Right atrium auricular region (tissue), 2 donors: ENCODE results near the gene LYPD5. TPM values are rescaled to one million over a fixed set of nuclear protein-coding genes. Genes with fewer than 3 reads are reported as not detected.
"Not testable (repeated sequence)": the region's sequence is repeated elsewhere in the genome, so short reads cannot be mapped to it uniquely, and the experiment has no call there.

Experiments used
- DNase-seq: peaks from one replicate; pipeline ENCODE4 v3.0.0-alpha.2; 2019; ENCODE audit warnings: low spot score
- H3K27ac ChIP-seq, 2 donors: fragments of 200-600 bp; sonication (generic); 1 replicate in 1 of 2; 2 replicates in 1 of 2; pipeline ENCODE4 v1.5.1; 2016 to 2019
- H3K27me3 ChIP-seq, 2 donors: fragments of 200-600 bp; sonication (generic); one replicate each; pipeline versions ENCODE4 v1.5.1 to v1.6.0; 2017 to 2019
- H3K36me3 ChIP-seq: fragments of 200-600 bp; sonication (generic); one replicate; pipeline ENCODE4 v1.5.1; 2016
- H3K4me1 ChIP-seq, 2 donors: fragments of 200-600 bp; sonication (generic); one replicate each; pipeline versions ENCODE4 v1.5.1 to v1.6.0; 2017 to 2019
- H3K4me3 ChIP-seq, 2 donors: fragments of 200-600 bp; sonication (generic); 1 replicate in 1 of 2; 2 replicates in 1 of 2; pipeline ENCODE4 v1.5.1; 2017 to 2019; ENCODE audit warnings: mild to moderate bottlenecking in 1 of 2, moderate library complexity in 1 of 2
- H3K9me3 ChIP-seq, 2 donors: fragments of 200-600 bp; sonication (generic); one replicate each; pipeline ENCODE4 v1.5.1; 2019
- total RNA-seq, 2 donors: library from RNA; depleted of rRNA; stranded (reverse); fragments of >200 nt; gene quantifications; one replicate each; pipeline ENCODE4 v1.1.0, GENCODE V29; 2016
- TF ChIP-seq, protein P1 (sequence below), 2 donors: fragments of 200-600 bp; sonication (generic); IDR thresholded peaks; one replicate each; pipeline ENCODE4 v1.5.1; 2019; ENCODE audit warnings: antibody characterized with exemption in 2 of 2

LYPD5 gene
- total RNA-seq, 2 donors from 2014 or later = 0.63 to 3.9 TPM

DNA sequence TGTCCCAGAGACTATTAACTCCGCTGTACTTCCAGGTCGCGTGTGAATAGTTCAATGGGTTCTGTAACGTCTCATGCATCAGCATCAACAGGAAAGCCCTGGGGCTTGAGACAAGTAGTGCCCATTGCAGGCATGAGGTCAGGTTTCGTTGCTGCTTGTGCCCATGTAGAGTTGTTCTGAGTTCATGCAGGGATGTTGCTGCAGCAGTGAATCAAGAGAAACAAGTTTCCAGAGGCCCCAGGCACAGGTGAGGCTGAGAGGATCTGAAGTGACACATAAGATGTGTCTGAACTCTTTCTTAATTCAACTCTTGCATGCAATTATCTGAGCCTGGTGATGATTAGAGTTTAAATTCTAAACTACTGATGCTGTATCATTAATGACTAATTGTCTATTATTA lies 16.3 kb upstream of the LYPD5 start:
- Histone ChIP-seq H3K4me1 (peaks cover 0 to 7% of the 10 kb centered on the region in 2 donors), H3K27me3 (peaks cover 0 to 3% of the 10 kb centered on the region in 2 donors), H3K4me3 (no peak overlapping the region), H3K9me3 (no peaks in the 10 kb centered on the region), H3K27ac (no peak overlapping the region), H3K36me3 (no peaks in the 10 kb centered on the region)
- TF ChIP-seq, protein P1, sequence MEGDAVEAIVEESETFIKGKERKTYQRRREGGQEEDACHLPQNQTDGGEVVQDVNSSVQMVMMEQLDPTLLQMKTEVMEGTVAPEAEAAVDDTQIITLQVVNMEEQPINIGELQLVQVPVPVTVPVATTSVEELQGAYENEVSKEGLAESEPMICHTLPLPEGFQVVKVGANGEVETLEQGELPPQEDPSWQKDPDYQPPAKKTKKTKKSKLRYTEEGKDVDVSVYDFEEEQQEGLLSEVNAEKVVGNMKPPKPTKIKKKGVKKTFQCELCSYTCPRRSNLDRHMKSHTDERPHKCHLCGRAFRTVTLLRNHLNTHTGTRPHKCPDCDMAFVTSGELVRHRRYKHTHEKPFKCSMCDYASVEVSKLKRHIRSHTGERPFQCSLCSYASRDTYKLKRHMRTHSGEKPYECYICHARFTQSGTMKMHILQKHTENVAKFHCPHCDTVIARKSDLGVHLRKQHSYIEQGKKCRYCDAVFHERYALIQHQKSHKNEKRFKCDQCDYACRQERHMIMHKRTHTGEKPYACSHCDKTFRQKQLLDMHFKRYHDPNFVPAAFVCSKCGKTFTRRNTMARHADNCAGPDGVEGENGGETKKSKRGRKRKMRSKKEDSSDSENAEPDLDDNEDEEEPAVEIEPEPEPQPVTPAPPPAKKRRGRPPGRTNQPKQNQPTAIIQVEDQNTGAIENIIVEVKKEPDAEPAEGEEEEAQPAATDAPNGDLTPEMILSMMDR (IDR thresholded peaks at IDR 0.05) = no peak
- DNase-seq = no peak

DNA sequence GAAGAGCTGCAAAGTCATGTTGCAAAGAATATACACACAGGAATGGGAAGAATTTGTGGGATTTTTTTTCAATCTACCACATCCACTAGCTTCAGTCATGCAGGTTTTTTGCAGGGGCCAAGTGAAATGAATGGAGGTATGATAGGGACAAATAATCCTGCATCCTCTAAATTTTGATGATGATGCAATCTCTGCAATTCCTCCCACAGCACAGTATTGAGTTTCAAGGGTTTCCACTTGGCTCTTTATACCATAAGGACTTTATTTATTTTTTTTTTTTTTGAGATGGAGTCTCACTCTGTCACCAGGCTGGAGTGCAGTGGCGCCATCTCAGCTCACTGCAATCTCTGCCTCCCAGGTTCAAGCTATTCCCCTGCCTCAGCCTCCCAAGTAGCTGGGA lies 15.2 kb upstream of the LYPD5 start:
- H3K27me3 ChIP-seq, H3K4me3 ChIP-seq, H3K4me1 ChIP-seq, DNase-seq, H3K36me3 ChIP-seq, H3K27ac ChIP-seq, H3K9me3 ChIP-seq: not testable (repeated sequence)

DNA sequence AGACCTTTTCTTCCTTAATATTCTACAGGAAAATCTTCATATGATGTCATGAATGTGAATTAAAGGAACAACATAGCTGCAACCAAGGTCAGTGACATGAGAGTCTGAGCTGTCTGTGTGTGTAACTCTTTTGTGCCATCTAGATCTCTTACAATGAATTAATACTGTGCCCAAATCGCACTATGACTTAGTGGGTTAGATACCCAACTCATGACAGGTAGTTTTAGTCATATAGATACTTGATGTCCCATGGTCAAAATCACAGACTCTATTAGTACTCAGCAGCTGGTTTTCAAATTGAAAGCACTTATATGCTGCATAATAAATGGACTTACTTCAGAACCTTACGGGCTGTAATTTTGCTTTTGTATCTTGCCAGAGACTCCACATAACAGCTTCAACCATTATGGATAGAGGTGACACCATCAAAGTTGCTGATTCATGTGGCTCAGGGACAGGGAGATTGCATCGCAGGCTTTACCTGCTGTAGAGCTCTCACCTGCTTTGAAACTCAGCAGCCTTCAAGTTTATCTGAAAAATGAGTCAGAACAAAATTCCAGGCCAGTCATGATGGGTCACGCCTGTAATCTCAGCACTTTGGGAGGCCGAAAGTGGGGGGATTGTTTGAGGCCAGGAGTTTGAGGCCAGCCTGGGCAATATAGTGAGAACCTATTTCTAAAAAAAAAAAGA lies 12.6 kb upstream of the LYPD5 start:
- no peaks in the 10 kb centered on the region for H3K9me3 ChIP-seq
- no peaks in the 10 kb centered on the region for H3K27me3 ChIP-seq
- H3K27ac ChIP-seq = no peak overlapping the region
- no peak overlapping the region for H3K4me3 ChIP-seq
- TF ChIP-seq, protein P1 (IDR thresholded peaks at IDR 0.05) = no peak
- DNase-seq = no peak
- peaks cover 0 to under 1% of the 10 kb centered on the region in 2 donors for H3K4me1 ChIP-seq
- no peaks in the 10 kb centered on the region for H3K36me3 ChIP-seq

DNA sequence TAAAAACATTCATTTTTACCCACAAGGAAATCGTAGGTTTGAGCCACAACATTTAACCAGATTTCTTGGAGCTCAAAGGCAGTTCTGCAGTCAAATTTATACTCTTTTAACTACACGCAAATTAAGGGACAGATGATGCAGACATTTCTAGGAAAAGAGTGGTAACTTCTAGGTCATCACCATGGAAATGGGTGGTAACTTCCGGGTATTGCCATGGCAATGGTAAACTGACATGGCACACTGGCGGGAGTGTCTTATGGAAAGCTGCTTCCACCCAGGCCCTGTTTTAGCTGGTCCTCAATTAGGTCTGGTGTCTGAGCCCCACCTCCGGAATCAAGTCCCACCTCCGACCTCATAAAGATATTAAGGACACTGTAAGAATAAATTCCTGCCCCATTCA lies 10.4 kb upstream of the LYPD5 start:
- TF ChIP-seq, protein P1 (IDR thresholded peaks at IDR 0.05) = no peak
- H3K4me1 ChIP-seq = no peaks in the 10 kb centered on the region
- no peak overlapping the region for H3K4me3 ChIP-seq
- H3K9me3 ChIP-seq = no peaks in the 10 kb centered on the region
- DNase-seq = no peak
- no peaks in the 10 kb centered on the region for H3K36me3 ChIP-seq
- H3K27me3 ChIP-seq = no peaks in the 10 kb centered on the region
- H3K27ac ChIP-seq = no peak overlapping the region

DNA sequence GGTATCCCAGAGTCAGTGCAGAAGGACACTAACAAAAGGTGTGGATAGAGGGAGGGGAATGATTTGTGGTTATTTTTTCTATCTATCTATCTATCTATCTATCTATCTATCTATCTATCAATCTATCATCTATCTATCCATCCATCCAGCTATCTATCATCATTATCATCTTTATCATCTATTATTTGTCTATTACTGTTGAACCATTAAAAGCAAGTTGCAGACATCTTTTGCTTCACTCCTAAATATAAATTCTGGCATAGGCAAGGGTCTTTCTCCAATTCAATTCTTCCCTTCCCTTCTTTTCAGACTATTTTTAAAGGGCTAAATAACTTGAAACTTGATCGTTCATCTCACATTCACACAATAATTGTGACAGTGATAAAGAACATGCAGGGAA lies 10.0 kb upstream of the LYPD5 start:
- H3K4me3 ChIP-seq = no peak overlapping the region
- H3K4me1 ChIP-seq = no peaks in the 10 kb centered on the region
- no peak for DNase-seq
- TF ChIP-seq, protein P1 (IDR thresholded peaks at IDR 0.05) = no peak
- H3K36me3 ChIP-seq = no peaks in the 10 kb centered on the region
- no peak overlapping the region for H3K27ac ChIP-seq
- no peaks in the 10 kb centered on the region for H3K27me3 ChIP-seq
- H3K9me3 ChIP-seq = no peaks in the 10 kb centered on the region

DNA sequence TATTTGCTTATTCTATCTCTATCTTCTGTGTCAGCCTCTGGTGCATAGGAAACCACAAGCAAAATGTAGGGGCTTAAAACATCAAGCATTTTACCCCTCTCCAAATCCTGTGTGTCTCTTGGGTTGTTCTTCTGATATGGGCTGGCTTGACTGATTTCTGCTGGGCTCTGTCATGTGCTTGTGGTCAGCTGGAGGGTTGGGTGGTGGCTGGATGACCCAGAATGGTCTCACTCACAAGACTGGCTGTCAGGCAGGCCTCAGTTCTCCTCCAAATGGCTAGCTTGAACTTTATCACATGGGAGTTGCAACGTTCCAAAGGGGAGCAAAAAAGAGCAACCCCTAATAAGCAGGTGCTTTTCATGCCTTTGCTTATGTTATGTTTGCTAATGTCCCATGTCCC lies 9.6 kb upstream of the LYPD5 start:
- no peaks in the 10 kb centered on the region for H3K4me1 ChIP-seq
- no peak overlapping the region for H3K27ac ChIP-seq
- no peak for DNase-seq
- no peak overlapping the region for H3K4me3 ChIP-seq
- no peaks in the 10 kb centered on the region for H3K27me3 ChIP-seq
- TF ChIP-seq, protein P1 (IDR thresholded peaks at IDR 0.05) = no peak
- H3K36me3 ChIP-seq = no peaks in the 10 kb centered on the region
- no peaks in the 10 kb centered on the region for H3K9me3 ChIP-seq
